ENCODE results near the gene PXDC1.

PXDC1 gene

GRCh38 chr6:3749067-3749841 is 2.3 kb downstream of the PXDC1 start:
- Mint-ChIP-seq H3K27ac (no peak overlapping the region), H3K4me1 (ENCODE audit: low read depth) (peaks cover 3% of the 10 kb centered on the region), H3K4me3 (no peak overlapping the region), H3K36me3 (ENCODE audit: low read depth) (no peaks in the 10 kb centered on the region), H3K27me3 (ENCODE audit: low read depth) (peaks cover 56% of the 10 kb centered on the region), H3K9me3 (no peaks in the 10 kb centered on the region)

DNA sequence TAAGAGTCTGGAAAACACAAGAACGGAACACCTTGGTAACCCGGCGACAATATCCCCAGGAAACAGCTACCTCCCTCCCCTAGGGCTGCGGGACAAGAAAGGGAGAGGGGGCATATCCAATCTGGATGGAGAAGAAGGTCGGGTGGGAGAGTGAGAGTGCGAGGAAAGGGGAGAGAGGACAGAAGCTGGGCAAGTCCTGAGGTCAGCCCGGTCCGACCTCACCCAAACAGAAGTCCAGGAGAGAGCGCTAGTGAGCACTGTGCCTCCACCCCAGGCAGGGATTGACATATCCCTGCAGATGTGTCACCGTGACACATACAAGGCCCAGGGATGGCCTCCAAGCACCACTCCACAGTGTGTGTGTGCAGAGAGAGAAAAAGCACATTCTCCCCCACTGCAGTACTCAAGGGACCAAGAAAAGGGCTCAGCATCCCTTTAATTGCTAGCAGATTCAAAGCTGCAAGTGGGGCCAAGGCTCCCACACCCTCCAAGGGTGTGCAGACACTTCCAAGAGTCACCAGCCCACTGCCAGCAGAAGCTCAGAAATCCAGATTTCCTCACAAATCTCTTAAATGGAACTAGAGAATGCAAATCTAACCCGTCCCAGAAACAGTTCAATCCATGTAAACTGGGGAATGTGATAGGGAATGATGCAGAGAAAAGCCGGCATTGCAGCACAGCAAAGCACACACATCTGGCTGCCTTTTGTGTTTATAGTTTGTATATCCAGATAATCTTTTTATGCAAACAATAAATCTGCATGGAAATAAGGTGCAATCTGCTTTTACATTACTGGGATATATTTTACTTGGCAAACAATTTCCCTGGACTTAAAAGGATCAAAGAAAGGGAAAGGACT is 3.1 kb downstream of the PXDC1 start:
- Mint-ChIP-seq H3K27ac (no peak overlapping the region), H3K9me3 (no peaks in the 10 kb centered on the region), H3K4me3 (no peak overlapping the region), H3K36me3 (ENCODE audit: low read depth) (no peaks in the 10 kb centered on the region), H3K4me1 (ENCODE audit: low read depth) (peaks cover 3% of the 10 kb centered on the region), H3K27me3 (ENCODE audit: low read depth) (peaks cover 48% of the 10 kb centered on the region)

DNA sequence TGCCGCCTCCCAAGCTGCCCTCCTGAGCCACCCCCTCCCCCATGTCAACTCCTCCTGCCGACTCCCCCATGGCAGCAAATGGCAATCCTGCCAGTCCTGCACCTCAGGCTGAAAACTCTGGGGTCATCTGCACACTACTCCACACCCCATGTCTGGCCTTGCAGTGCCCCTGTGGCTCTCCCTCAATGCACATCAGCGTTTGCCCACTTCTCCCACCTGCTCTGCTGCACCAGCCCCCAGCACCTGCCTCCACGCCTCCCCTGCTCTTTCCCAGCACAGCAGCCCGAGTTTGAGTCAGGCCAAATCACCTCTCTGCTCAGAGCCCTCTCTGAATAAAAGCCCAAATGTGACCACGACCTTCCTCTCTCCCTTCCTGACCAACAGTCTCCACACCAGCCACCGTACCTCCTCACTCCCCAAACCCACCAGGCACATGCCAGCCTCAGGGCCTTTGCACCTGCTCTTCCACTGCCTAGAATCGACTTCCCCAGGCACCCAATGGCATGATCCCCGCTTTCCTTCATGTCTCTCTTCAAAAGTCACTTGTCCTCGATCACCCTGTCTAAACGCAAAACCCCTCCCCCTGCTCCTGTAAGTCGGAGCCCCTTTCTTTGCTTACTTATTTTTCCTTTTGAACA is 4.3 kb downstream of the PXDC1 start:
- Mint-ChIP-seq H3K27ac (no peak overlapping the region), H3K4me1 (ENCODE audit: low read depth) (peaks cover 9% of the 10 kb centered on the region), H3K4me3 (no peak overlapping the region), H3K9me3 (no peaks in the 10 kb centered on the region), H3K27me3 (ENCODE audit: low read depth) (peaks cover 40% of the 10 kb centered on the region), H3K36me3 (ENCODE audit: low read depth) (no peaks in the 10 kb centered on the region)

DNA sequence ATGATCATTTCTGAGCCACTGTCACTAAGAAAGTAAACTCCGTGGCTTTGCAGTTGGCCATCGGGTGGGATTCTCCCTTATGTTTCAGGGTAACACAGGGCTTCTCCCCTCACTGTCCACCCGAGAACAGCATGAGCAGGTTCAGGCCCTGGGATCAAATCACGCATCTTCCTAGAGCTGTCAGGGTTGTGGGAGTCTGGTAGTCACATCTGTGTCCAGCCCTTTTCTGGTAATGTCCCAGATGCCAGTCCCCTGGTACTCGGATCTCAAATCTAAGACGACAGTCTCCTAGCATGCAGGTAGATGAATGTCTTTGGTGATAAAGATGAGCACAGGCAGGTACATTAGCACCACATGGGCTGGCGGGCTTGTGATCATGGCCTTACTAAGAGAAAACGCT is 4.8 kb downstream of the PXDC1 start:
- Mint-ChIP-seq H3K27me3 (ENCODE audit: low read depth) (peaks cover 44% of the 10 kb centered on the region), H3K27ac (no peak overlapping the region), H3K4me3 (no peak overlapping the region), H3K36me3 (ENCODE audit: low read depth) (no peaks in the 10 kb centered on the region), H3K4me1 (ENCODE audit: low read depth) (peaks cover 11% of the 10 kb centered on the region), H3K9me3 (no peaks in the 10 kb centered on the region)

DNA sequence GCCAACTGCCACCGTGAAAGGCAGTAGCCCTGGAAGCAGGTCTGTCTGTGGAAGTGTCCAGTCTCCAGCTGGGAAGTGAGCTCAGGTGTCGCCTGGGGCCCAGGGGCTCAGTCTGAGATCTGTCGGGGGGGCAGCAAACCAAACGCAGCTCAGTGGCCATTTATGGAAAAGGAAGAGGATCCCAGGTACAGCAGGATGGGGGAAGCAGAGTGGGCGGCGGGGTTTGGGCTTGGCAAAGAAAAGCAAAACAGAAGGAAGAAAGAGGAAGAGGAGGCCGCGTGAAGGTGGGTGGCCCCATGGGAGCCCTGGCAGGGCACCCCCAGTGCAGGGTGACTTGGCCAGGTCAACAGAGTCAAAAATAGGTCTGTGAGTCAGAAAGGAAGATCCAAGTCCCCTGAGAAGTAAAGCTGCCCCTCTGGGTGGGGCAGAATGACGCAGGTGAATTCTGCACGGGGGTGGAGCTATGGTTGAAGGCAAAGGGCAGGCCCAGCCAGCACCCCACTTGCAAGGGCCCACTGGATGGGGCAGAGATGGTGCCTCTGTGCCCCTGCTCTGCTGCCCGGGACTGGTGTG is 5.3 kb downstream of the PXDC1 start:
- Mint-ChIP-seq H3K4me3 (no peak overlapping the region), H3K4me1 (ENCODE audit: low read depth) (peaks cover 11% of the 10 kb centered on the region), H3K27ac (no peak overlapping the region), H3K9me3 (no peaks in the 10 kb centered on the region), H3K27me3 (ENCODE audit: low read depth) (peaks cover 47% of the 10 kb centered on the region), H3K36me3 (ENCODE audit: low read depth) (no peaks in the 10 kb centered on the region)

DNA sequence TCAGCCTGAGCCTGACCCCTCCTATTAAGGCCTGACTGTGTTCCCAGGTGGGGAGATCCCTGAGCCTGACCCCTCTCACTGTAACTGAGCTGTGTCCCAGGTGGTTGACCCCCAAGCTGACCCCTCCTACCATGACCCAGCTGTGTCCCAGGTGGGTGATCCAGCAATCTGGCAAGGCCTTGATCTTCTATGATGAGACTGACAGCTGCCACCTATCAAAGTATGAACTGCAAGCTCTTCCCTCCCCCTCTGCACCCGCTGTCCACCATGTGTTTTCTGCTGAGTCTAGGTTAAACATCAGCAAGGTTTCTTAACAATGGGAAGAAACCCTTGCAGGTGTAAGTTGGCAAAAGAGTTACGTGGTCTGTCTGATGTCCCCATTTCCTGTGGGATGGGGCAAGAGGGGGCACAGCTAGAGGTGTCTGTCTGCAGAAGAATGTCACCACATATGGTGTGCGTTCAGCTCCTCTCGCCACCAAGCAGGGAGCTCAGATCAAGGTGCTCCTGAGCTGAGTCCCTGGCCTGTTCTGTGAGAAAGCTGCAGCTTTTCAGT is 5.9 kb downstream of the PXDC1 start:
- H3K4me1 Mint-ChIP-seq (ENCODE audit: low read depth): peaks cover 11% of the 10 kb centered on the region
- H3K4me3 Mint-ChIP-seq: no peak overlapping the region
- H3K27ac Mint-ChIP-seq: no peak overlapping the region
- H3K36me3 Mint-ChIP-seq (ENCODE audit: low read depth): no peaks in the 10 kb centered on the region
- no peaks in the 10 kb centered on the region for H3K9me3 Mint-ChIP-seq
- H3K27me3 Mint-ChIP-seq (ENCODE audit: low read depth): peaks cover 51% of the 10 kb centered on the region

GRCh38 chr6:3744901-3745470 is 6.5 kb downstream of the PXDC1 start:
- peaks cover 49% of the 10 kb centered on the region for H3K27me3 Mint-ChIP-seq (ENCODE audit: low read depth)
- peaks cover 11% of the 10 kb centered on the region for H3K4me1 Mint-ChIP-seq (ENCODE audit: low read depth)
- no peaks in the 10 kb centered on the region for H3K9me3 Mint-ChIP-seq
- H3K36me3 Mint-ChIP-seq (ENCODE audit: low read depth): no peaks in the 10 kb centered on the region
- no peak overlapping the region for H3K27ac Mint-ChIP-seq
- no peak overlapping the region for H3K4me3 Mint-ChIP-seq

DNA sequence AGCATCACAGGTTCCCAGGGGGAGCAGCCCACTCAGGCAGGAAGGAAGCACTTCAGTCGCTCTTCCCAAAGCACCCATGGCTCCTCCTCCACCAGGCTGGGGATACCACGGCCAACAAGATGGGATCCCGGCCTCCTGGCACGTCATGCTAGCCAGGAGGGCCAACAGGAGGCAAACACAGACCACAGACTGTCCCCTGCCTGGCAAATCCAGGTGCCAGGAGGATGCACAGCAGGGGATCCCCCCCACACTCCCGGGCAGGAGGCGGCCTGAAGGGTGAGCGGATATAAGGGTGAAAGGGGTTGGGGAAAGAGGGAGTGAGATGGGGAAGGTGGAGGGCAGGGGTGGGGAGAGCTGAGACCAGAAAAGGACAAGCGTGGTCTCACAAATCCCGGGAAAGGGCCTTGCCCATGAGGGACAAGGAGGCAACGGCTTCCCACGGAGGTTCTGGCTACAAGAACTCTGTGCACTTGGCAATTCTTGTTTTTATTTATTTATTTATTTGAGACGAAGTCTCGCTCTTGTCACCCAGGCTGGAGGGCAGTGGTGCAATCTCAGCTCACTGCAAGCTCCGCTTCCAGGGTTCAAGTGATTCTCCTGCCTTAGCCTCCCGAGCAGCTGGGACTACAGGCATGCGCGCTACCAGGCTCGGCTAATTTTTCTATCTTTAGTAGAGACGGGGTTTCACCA is 7.2 kb downstream of the PXDC1 start:
- Mint-ChIP-seq H3K4me3 (no peak overlapping the region), H3K4me1 (ENCODE audit: low read depth) (peaks cover 11% of the 10 kb centered on the region), H3K27ac (no peak overlapping the region), H3K9me3 (no peaks in the 10 kb centered on the region), H3K27me3 (ENCODE audit: low read depth) (peaks cover 43% of the 10 kb centered on the region), H3K36me3 (ENCODE audit: low read depth) (no peaks in the 10 kb centered on the region)

GRCh38 chr6:3743541-3743940 is 8.0 kb downstream of the PXDC1 start:
- no peak overlapping the region for H3K27ac Mint-ChIP-seq
- H3K4me3 Mint-ChIP-seq: no peak overlapping the region
- H3K4me1 Mint-ChIP-seq (ENCODE audit: low read depth): peaks cover 11% of the 10 kb centered on the region
- H3K9me3 Mint-ChIP-seq: no peaks in the 10 kb centered on the region
- H3K27me3 Mint-ChIP-seq (ENCODE audit: low read depth): peaks cover 35% of the 10 kb centered on the region
- no peaks in the 10 kb centered on the region for H3K36me3 Mint-ChIP-seq (ENCODE audit: low read depth)

- H3K27ac Mint-ChIP-seq: peak overlapping the region; percentile 59
- peaks cover 26% of the 10 kb centered on the region for H3K27me3 Mint-ChIP-seq (ENCODE audit: low read depth)
- no peaks in the 10 kb centered on the region for H3K36me3 Mint-ChIP-seq (ENCODE audit: low read depth)
- H3K4me3 Mint-ChIP-seq: peak overlapping the region; percentile 37
- peaks cover 11% of the 10 kb centered on the region for H3K4me1 Mint-ChIP-seq (ENCODE audit: low read depth)
- no peaks in the 10 kb centered on the region for H3K9me3 Mint-ChIP-seq
These were observed 8.8 kb downstream of the PXDC1 start for GRCh38 chr6:3742426-3743344.

DNA sequence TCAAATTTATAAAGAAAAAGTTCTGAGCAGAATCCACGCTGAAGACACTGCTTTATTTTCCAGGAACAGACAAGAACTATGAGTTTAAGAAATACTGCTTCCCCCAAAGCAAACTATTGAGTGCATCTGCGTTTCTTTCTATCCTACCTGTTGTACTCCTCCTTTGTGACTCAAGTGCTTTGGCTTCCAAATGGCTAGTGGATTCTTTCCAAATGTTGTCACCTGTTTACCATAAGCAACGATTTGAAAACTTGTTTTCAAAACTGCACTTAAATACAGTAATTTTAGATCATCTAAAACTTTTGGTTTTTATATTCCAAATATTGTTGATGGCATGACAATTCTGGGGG is 9.5 kb downstream of the PXDC1 start:
- peaks cover 20% of the 10 kb centered on the region for H3K27me3 Mint-ChIP-seq (ENCODE audit: low read depth)
- no peak overlapping the region for H3K27ac Mint-ChIP-seq
- no peak overlapping the region for H3K4me3 Mint-ChIP-seq
- H3K9me3 Mint-ChIP-seq: no peaks in the 10 kb centered on the region
- peaks cover 11% of the 10 kb centered on the region for H3K4me1 Mint-ChIP-seq (ENCODE audit: low read depth)
- H3K36me3 Mint-ChIP-seq (ENCODE audit: low read depth): no peaks in the 10 kb centered on the region

DNA sequence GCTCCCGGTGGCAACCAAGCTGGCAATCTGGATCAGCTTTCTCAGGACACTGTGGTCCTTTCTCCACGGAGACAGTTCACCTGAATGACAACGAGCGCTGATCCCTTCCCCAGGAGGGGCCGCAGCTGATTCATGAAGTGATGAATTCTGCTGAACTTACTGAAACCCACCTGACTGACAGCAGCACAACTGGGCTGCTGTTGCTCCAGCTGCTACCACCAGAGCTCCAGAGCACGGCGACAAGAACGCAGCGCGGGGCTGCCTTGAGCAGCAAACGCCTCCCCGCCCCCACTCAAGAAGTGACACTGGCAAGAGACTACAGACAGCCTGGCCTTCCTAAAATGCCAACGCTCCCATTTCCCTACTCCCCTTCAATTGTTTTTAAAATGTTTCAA is 10.0 kb downstream of the PXDC1 start:
- Mint-ChIP-seq H3K27me3 (ENCODE audit: low read depth) (peaks cover 20% of the 10 kb centered on the region), H3K4me3 (no peak overlapping the region), H3K36me3 (ENCODE audit: low read depth) (no peaks in the 10 kb centered on the region), H3K9me3 (no peaks in the 10 kb centered on the region), H3K4me1 (ENCODE audit: low read depth) (peaks cover 11% of the 10 kb centered on the region), H3K27ac (no peak overlapping the region)

All from T-helper 1 cell treated with Interleukin-12 subunit alpha and Interleukin-12 subunit beta and Interleukin-4 antibody, amounts not matched to agents 30 μg/mL and 1 μg/mL, for 36 hours (primary cell).